A673 (cell line): ENCODE data around the gene FAM171A2. TPM values are rescaled to one million over a fixed set of nuclear protein-coding genes. Genes with fewer than 3 reads are reported as not detected.

ENCODE experiments used
- BruUV-seq: library from RNA; stranded (reverse); fragments of 400-500 nt; replicated peaks from 2 replicates; lab custom pipeline; 2021; lab: Mats Ljungman, UMichigan
- CTCF ChIA-PET: fragments of 300-600 bp; sonication (Branson Sonifier 250); formaldehyde crosslinking; loops from one replicate; lab custom pipeline; 2022; ENCODE audit warnings: antibody characterized with exemption; lab: Charles Lee
- POLR2A ChIA-PET: fragments of 300-600 bp; sonication (Branson Sonifier 250); formaldehyde crosslinking; loops from one replicate; lab custom pipeline; 2022; ENCODE audit warnings: antibody characterized with exemption; ENCODE audit not compliant: low non-redundant PET; lab: Charles Lee
- DNase-seq: peaks from one replicate; pipeline ENCODE4 v3.0.0-alpha.2; 2015; ENCODE audit warnings: low spot score
- H3K27ac ChIP-seq: fragments of 200-600 bp; sonication (generic); 2 replicates; pipeline ENCODE4 v1.5.1; 2016; ENCODE audit warnings: mixed run types, low read depth, mild to moderate bottlenecking, mixed read lengths, antibody characterized with exemption, low read length; ENCODE audit not compliant: poor library complexity, severe bottlenecking
- H3K27me3 ChIP-seq: fragments of 200-600 bp; sonication (generic); replicated peaks from 2 replicates; pipeline ENCODE4 v1.6.1; 2017; ENCODE audit warnings: mixed run types, low read depth, mild to moderate bottlenecking, mixed read lengths, antibody characterized with exemption, low read length; ENCODE audit not compliant: insufficient read depth, poor library complexity
- H3K36me3 ChIP-seq: fragments of 200-600 bp; sonication (generic); 2 replicates; pipeline ENCODE4 v1.6.1; 2016; ENCODE audit warnings: mixed run types, mild to moderate bottlenecking, mixed read lengths, antibody characterized with exemption, low read length; ENCODE audit not compliant: insufficient read depth, poor library complexity, severe bottlenecking
- H3K4me1 ChIP-seq: fragments of 200-600 bp; sonication (generic); 2 replicates; pipeline ENCODE4 v1.6.1; 2017; ENCODE audit warnings: mixed run types, mild to moderate bottlenecking, mixed read lengths, antibody characterized with exemption, low read length; ENCODE audit not compliant: insufficient read depth, poor library complexity, severe bottlenecking
- H3K4me3 ChIP-seq: fragments of 200-600 bp; sonication (generic); 2 replicates; pipeline ENCODE4 v1.5.1; 2016; ENCODE audit warnings: low read depth, mixed run types, mild to moderate bottlenecking, mixed read lengths, low read length; ENCODE audit not compliant: poor library complexity, severe bottlenecking
- H3K9me3 ChIP-seq: fragments of 200-600 bp; sonication (generic); 2 replicates; pipeline ENCODE4 v1.6.1; 2016; ENCODE audit warnings: mixed run types, low read depth, mild to moderate bottlenecking, mixed read lengths, antibody characterized with exemption, low read length; ENCODE audit not compliant: poor library complexity, severe bottlenecking
- EZH2 ChIP-seq: fragments of 200-600 bp; sonication (generic); IDR thresholded peaks from 2 replicates; pipeline ENCODE4 v1.6.1; 2017; ENCODE audit warnings: borderline replicate concordance, low read depth, mild to moderate bottlenecking, mixed read lengths, antibody characterized with exemption, low read length; ENCODE audit not compliant: poor library complexity, severe bottlenecking
- intact Hi-C: fragments of 100-400 bp; cut with micrococcal nuclease; formaldehyde crosslinking; loops from one replicate; pipeline ENCODE4 v1.10.0; 2022; ENCODE audit not compliant: unreplicated experiment
- total RNA-seq: library from RNA; stranded (reverse); gene quantifications from 2 replicates; pipeline ENCODE4 v1.2.3, GENCODE V29; 2021
- TF ChIP-seq, protein P1 (sequence below): fragments of 300-800, 200-600 bp; sonication (generic); conservative IDR thresholded peaks from 2 replicates; pipeline ENCODE4 v1.5.1; 2017; ENCODE audit warnings: low read depth, mild to moderate bottlenecking, antibody characterized with exemption, low read length, moderate library complexity, mixed read lengths

The FAM171A2 gene
- total RNA-seq, 1 experiment from 2014 or later, result 12.8 TPM

DNA sequence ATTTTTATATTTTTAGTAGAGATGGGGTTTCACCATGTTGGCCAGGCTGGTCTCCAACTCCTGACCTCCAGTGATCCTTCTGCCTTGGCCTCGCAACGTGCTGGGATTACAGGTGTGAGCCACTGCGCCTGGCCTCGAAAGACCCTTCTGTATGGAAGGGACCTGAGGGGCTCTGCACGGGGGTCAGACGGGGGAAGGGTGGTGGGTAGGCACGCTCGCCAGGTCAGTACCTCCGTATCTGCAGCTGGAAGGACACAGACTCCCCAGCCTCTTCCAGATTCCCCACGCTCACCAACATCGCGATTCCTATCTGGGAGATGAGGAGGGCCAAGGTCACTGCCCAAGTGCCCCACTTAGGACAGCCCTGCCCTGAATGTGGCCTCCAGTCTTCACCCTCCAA lies 13.1 kb upstream of the FAM171A2 start:
- POLR2A ChIA-PET, result no interaction called here
- TF ChIP-seq, protein P1, sequence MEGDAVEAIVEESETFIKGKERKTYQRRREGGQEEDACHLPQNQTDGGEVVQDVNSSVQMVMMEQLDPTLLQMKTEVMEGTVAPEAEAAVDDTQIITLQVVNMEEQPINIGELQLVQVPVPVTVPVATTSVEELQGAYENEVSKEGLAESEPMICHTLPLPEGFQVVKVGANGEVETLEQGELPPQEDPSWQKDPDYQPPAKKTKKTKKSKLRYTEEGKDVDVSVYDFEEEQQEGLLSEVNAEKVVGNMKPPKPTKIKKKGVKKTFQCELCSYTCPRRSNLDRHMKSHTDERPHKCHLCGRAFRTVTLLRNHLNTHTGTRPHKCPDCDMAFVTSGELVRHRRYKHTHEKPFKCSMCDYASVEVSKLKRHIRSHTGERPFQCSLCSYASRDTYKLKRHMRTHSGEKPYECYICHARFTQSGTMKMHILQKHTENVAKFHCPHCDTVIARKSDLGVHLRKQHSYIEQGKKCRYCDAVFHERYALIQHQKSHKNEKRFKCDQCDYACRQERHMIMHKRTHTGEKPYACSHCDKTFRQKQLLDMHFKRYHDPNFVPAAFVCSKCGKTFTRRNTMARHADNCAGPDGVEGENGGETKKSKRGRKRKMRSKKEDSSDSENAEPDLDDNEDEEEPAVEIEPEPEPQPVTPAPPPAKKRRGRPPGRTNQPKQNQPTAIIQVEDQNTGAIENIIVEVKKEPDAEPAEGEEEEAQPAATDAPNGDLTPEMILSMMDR, result no peak
- H3K4me1 ChIP-seq, result no peaks in the 10 kb centered on the region
- DNase-seq, result no peak
- CTCF ChIA-PET, result no interaction called here
- no peaks in the 10 kb centered on the region for H3K36me3 ChIP-seq
- H3K9me3 ChIP-seq, result no peaks in the 10 kb centered on the region
- BruUV-seq, result no TSS peak
- no peak overlapping the region for H3K4me3 ChIP-seq
- intact Hi-C loops, result no loop called here
- no peak overlapping the region for H3K27ac ChIP-seq
- no peaks in the 10 kb centered on the region for H3K27me3 ChIP-seq

DNA sequence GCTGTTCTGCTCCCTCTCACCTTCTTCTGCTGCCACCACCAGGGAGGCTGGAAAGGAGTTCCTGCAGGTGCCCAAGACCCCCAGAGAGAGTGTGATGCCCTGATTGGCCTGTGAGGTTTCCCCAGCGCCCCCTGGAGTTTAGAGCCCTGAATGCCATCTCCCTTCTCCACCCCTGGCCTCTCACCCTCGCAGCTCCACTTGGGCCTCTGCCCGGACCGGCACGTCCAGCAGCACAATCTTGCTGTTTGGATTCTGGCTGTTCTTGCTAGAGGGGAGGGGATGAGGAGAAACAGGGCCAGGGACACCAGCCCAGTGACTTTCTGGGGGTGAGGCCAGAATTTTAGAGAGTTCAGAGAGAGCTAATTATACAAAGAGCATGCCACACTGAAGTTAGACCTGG lies 12.5 kb upstream of the FAM171A2 start:
- peak; percentile 23 for DNase-seq
- H3K4me1 ChIP-seq, result no peaks in the 10 kb centered on the region
- intact Hi-C loops, result no loop called here
- H3K9me3 ChIP-seq, result no peaks in the 10 kb centered on the region
- TF ChIP-seq, protein P1, result peak; percentile 57
- no peak for TF ChIP-seq EZH2
- H3K27ac ChIP-seq, result no peak overlapping the region
- CTCF ChIA-PET, result no interaction called here
- no peaks in the 10 kb centered on the region for H3K27me3 ChIP-seq
- no peak overlapping the region for H3K4me3 ChIP-seq
- H3K36me3 ChIP-seq, result no peaks in the 10 kb centered on the region
- BruUV-seq, result no TSS peak
- POLR2A ChIA-PET, result no interaction called here

DNA sequence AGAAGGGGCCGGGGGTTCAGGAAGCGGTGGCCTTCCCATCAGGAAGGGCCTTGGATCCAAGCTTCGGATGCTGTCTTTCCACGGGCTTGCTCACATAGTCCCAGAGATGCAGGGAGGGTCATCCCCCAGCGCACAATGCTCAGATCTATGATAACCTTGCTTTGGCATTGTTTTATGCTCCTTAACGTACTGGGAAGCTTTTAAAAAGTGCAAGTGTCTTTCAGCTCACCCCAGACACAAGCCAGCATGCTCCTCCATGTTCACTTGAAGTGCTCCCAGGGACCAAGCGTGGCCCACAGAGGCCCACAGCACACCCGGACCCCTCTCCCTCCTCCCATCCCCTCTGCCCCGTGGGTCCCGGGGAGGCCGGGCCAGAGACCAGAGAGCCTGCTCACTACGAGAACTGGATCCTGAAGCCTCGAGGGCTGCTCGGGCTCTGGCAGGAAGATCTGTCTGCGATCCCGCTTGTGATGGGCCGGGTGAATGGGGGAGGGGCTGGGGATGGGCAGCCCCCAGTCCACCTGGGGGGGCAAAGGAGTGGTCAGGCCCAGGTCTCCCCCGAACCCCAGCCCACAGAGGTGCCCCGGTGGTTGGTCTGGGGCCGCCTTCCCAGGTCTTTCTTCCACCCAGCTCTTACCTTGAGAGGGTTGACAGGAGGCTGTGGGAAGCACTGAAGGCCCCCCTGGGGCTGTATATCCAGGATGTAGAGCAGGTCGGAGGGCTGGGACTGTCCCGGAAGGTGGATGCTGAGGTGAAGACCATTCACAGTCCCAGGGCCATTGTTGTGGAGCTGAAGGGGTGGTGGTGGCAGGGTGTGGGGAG lies 11.8 kb upstream of the FAM171A2 start:
- no TSS peak for BruUV-seq
- no peak overlapping the region for H3K27ac ChIP-seq
- H3K36me3 ChIP-seq, result no peaks in the 10 kb centered on the region
- no peak overlapping the region for H3K4me3 ChIP-seq
- CTCF ChIA-PET, result no interaction called here
- TF ChIP-seq, protein P1, result no peak
- no peak for TF ChIP-seq EZH2
- H3K4me1 ChIP-seq, result no peaks in the 10 kb centered on the region
- no peaks in the 10 kb centered on the region for H3K9me3 ChIP-seq
- POLR2A ChIA-PET, result no interaction called here
- intact Hi-C loops, result no loop called here
- H3K27me3 ChIP-seq, result no peaks in the 10 kb centered on the region
- no peak for DNase-seq
